Activated CD4-positive, CD25-positive, alpha-beta regulatory T cell treated with anti-CD3 and anti-CD28 coated beads, Interleukin-2, amount 50 U/mL, for 16 hours (primary cell): Measurements from ENCODE around the gene ADISSP.

ENCODE experiments used
- DNase-seq: peaks from one replicate; pipeline ENCODE4 v3.0.0-alpha.2; 2020; ENCODE audit warnings: low read depth, low spot score

Gene ADISSP

GRCh38 chr20:3716195-3716834 lies 51.2 kb downstream of the ADISSP start:
- no peak for DNase-seq

GRCh38 chr20:3714092-3714491 lies 53.5 kb downstream of the ADISSP start:
- DNase-seq, result no peak

GRCh38 chr20:3712279-3712873 lies 55.2 kb downstream of the ADISSP start, which contains the start of gene SIGLEC1:
TSS of gene SIGLEC1 (minus strand) at chr20:3712600. CDS start at chr20:3707128, 5,472 bp downstream.
- no peak for DNase-seq

- DNase-seq, result no peak
Measured at GRCh38 chr20:3711484-3711941, 56.0 kb downstream of the ADISSP start.

- peak; percentile 54 for DNase-seq
Measured at GRCh38 chr20:3710703-3711483, 56.7 kb downstream of the ADISSP start.

- DNase-seq, result no peak
Measured at GRCh38 chr20:3710011-3710466, 57.5 kb downstream of the ADISSP start.

GRCh38 chr20:3707508-3707899 lies 60.0 kb downstream of the ADISSP start:
- no peak for DNase-seq

GRCh38 chr20:3706774-3707507 lies 60.6 kb downstream of the ADISSP start:
- no peak for DNase-seq

- DNase-seq, result no peak
Measured at GRCh38 chr20:3705970-3706739, 61.4 kb downstream of the ADISSP start.

GRCh38 chr20:3705491-3705969 lies 62.0 kb downstream of the ADISSP start:
- DNase-seq, result no peak

GRCh38 chr20:3704087-3704486 lies 63.5 kb downstream of the ADISSP start:
- no peak for DNase-seq
